Prostate gland (tissue), 2 donors: Measurements from ENCODE around the gene SERPINA5. TPM values are rescaled to one million over a fixed set of nuclear protein-coding genes. Genes with fewer than 3 reads are reported as not detected.

Experiments
- DNase-seq: peaks from one replicate; pipeline ENCODE4 v3.0.0-alpha.2; 2019; ENCODE audit warnings: low spot score
- H3K27ac ChIP-seq, 2 donors: fragments of 200-600 bp; sonication (generic); 2 replicates each; pipeline ENCODE4 v1.5.1; 2017 to 2019
- H3K27me3 ChIP-seq: fragments of 200-600 bp; sonication (generic); replicated peaks from 2 replicates; pipeline ENCODE4 v1.5.1; 2019; ENCODE audit not compliant: insufficient read depth
- H3K36me3 ChIP-seq, 2 donors: fragments of 200-600 bp; sonication (generic); 1 replicate in 1 of 2; 2 replicates in 1 of 2; pipeline versions ENCODE4 v1.5.1 to v1.8.1; 2017 to 2019
- H3K4me1 ChIP-seq: fragments of 200-600 bp; sonication (generic); replicated peaks from 2 replicates; pipeline ENCODE4 v1.5.1; 2019
- H3K4me3 ChIP-seq, 2 donors: fragments of 200-600 bp; sonication (generic); 2 replicates each; pipeline ENCODE4 v1.5.1; 2017 to 2019
- H3K9me3 ChIP-seq: fragments of 200-600 bp; sonication (generic); 2 replicates; pipeline ENCODE4 v1.5.1; 2017
- POLR2A ChIP-seq: fragments of 450-650 bp; IDR thresholded peaks from one replicate; pipeline ENCODE4 v1.6.1; 2016; ENCODE audit warnings: antibody characterized with exemption, mild to moderate bottlenecking
- POLR2AphosphoS5 ChIP-seq: sonication (generic); formaldehyde crosslinking; IDR thresholded peaks from one replicate; pipeline ENCODE4 v1.6.1; 2017; ENCODE audit warnings: antibody characterized with exemption
- WGBS: methylation state at CpG from one replicate; pipeline ENCODE4 v1.1.5; 2018; 5-methylcytosine and 5-hydroxymethylcytosine counted together
- intact Hi-C: fragments of 100-400 bp; cut with DNase I; formaldehyde crosslinking; loops from one replicate; pipeline ENCODE4 v1.14.2; 2022
- total RNA-seq, 2 donors: library from RNA; depleted of rRNA; stranded (reverse); fragments of >200 nt; gene quantifications; one replicate each; pipeline ENCODE4 v1.1.0, GENCODE V29; 2016
- TF ChIP-seq, protein P1 (sequence below), 4 experiments: fragments of 200-600 bp in 2 of 4; fragments of 450-650 bp in 2 of 4; sonication (generic) in 2 of 4; IDR thresholded peaks; 1 replicate in 3 of 4; 2 replicates in 1 of 4; pipeline ENCODE4 v1.5.1; 2016 to 2019; ENCODE audit warnings: antibody characterized with exemption in 4 of 4, mild to moderate bottlenecking in 2 of 4, moderate library complexity in 2 of 4

SERPINA5 gene
- total RNA-seq, 2 donors from 2014 or later = 2.6 to 936 TPM

DNA sequence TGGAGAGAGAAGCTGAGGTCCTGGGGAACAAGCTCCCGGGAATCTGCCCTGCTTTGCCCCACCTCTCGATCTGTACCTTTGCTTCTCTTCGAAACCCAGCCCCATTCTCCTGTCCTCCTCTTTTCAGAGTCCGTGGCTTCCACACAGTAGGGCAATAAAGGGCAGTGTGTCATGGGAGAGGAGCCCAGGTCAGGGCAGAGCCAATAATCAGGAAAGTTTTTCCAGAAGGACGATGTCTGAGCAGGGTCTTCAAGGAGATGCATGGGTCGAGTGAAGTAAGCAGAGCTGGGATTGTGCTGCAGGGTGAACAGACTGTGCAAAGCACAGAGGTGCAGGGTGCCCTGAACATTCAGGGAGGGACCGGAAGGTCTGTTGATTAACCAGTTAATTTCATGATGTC is 42.0 kb upstream of the SERPINA5 start:
- DNase-seq = no peak
- no peaks in the 10 kb centered on the region for H3K9me3 ChIP-seq
- 83% methylated on average over 7 of the region's 7 CpGs for WGBS
- TF ChIP-seq, protein P1, sequence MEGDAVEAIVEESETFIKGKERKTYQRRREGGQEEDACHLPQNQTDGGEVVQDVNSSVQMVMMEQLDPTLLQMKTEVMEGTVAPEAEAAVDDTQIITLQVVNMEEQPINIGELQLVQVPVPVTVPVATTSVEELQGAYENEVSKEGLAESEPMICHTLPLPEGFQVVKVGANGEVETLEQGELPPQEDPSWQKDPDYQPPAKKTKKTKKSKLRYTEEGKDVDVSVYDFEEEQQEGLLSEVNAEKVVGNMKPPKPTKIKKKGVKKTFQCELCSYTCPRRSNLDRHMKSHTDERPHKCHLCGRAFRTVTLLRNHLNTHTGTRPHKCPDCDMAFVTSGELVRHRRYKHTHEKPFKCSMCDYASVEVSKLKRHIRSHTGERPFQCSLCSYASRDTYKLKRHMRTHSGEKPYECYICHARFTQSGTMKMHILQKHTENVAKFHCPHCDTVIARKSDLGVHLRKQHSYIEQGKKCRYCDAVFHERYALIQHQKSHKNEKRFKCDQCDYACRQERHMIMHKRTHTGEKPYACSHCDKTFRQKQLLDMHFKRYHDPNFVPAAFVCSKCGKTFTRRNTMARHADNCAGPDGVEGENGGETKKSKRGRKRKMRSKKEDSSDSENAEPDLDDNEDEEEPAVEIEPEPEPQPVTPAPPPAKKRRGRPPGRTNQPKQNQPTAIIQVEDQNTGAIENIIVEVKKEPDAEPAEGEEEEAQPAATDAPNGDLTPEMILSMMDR (IDR thresholded peaks at IDR 0.05) = no peak
- no peak for TF ChIP-seq POLR2A
- no peak overlapping the region for H3K4me3 ChIP-seq
- no peaks in the 10 kb centered on the region for H3K36me3 ChIP-seq
- H3K27ac ChIP-seq = no peak overlapping the region
- no peaks in the 10 kb centered on the region for H3K4me1 ChIP-seq
- intact Hi-C loops = no loop called here
- no peaks in the 10 kb centered on the region for H3K27me3 ChIP-seq

GRCh38 chr14:94540031-94540794 is 41.0 kb upstream of the SERPINA5 start:
- Histone ChIP-seq H3K36me3 (no peaks in the 10 kb centered on the region), H3K27ac (no peak overlapping the region), H3K4me1 (no peaks in the 10 kb centered on the region), H3K9me3 (no peaks in the 10 kb centered on the region), H3K4me3 (no peak overlapping the region), H3K27me3 (no peaks in the 10 kb centered on the region)
- 67% methylated on average over 13 of the region's 13 CpGs for WGBS
- TF ChIP-seq POLR2AphosphoS5 = no peak
- TF ChIP-seq, protein P1 (IDR thresholded peaks at IDR 0.05) = no peak
- no peak for TF ChIP-seq POLR2A
- no peak for DNase-seq
- intact Hi-C loops = no loop called here

GRCh38 chr14:94541234-94541975 is 39.8 kb upstream of the SERPINA5 start:
- 77% methylated on average over 9 of the region's 9 CpGs for WGBS
- H3K27ac ChIP-seq = no peak overlapping the region
- H3K4me1 ChIP-seq = no peaks in the 10 kb centered on the region
- no peaks in the 10 kb centered on the region for H3K27me3 ChIP-seq
- no peak for DNase-seq
- no peak overlapping the region for H3K4me3 ChIP-seq
- H3K36me3 ChIP-seq = no peaks in the 10 kb centered on the region
- TF ChIP-seq, protein P1 (IDR thresholded peaks at IDR 0.05) = no peak
- TF ChIP-seq POLR2AphosphoS5 = no peak
- no peak for TF ChIP-seq POLR2A
- intact Hi-C loops = no loop called here
- no peaks in the 10 kb centered on the region for H3K9me3 ChIP-seq

- intact Hi-C loops = no loop called here
- 88% methylated on average over 12 of the region's 12 CpGs for WGBS
- no peak overlapping the region for H3K27ac ChIP-seq
- DNase-seq = no peak
- H3K9me3 ChIP-seq = no peaks in the 10 kb centered on the region
- no peaks in the 10 kb centered on the region for H3K27me3 ChIP-seq
- no peaks in the 10 kb centered on the region for H3K4me1 ChIP-seq
- no peak overlapping the region for H3K4me3 ChIP-seq
- TF ChIP-seq POLR2A (no peak), POLR2AphosphoS5 (no peak)
- TF ChIP-seq, protein P1 (IDR thresholded peaks at IDR 0.05) = no peak
- H3K36me3 ChIP-seq = no peaks in the 10 kb centered on the region
Observed at GRCh38 chr14:94542111-94542810, 39.0 kb upstream of the SERPINA5 start.
